GM23248 (cell line): ENCODE data around the gene SUSD4.

Experiments
- EZH2 ChIP-seq: fragments of 200-600 bp; sonication (generic); IDR thresholded peaks from 2 replicates; pipeline ENCODE4 v1.6.1; 2018; ENCODE audit warnings: antibody characterized with exemption, mild to moderate bottlenecking; ENCODE audit not compliant: insufficient read depth, poor library complexity, severe bottlenecking
- EZH2phosphoT487 ChIP-seq: fragments of 200-600 bp; sonication (generic); IDR thresholded peaks from 2 replicates; pipeline ENCODE4 v1.6.1; 2018; ENCODE audit warnings: antibody characterized with exemption, moderate library complexity, mild to moderate bottlenecking, low read depth; ENCODE audit not compliant: insufficient read depth

DNA sequence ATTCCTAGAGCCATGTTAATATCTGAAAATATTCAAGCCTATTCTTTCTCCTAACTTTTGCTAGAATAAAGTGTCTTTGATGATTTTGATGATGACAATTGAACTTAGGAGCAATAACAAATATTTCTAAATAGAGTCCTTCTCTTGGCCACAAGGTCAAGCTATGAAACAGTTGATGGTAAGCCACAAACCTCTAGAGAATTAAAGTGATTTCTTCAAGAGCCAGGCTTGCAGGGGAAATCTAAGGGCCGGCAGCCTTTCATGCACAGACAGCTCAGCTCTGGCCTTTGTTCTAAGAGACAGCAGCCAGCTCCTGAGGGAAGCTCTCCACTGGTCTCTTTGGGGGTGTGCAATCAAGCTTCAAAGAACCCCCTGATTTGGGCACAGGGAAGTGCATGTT, 59.0 kb downstream of the SUSD4 start:
- TF ChIP-seq EZH2 (no peak), EZH2phosphoT487 (no peak)
